Naive thymus-derived CD4-positive, alpha-beta T cell (primary cell): Measurements from ENCODE around the gene PASD1. TPM values are rescaled to one million over a fixed set of nuclear protein-coding genes. Genes with fewer than 3 reads are reported as not detected.
"Not testable (repeated sequence)": the region's sequence is repeated elsewhere in the genome, so short reads cannot be mapped to it uniquely, and the experiment has no call there.

Experiments used
- ATAC-seq: fragments of 150-1000 bp; cut with Tn5 transposase; 2 replicates; pipeline ENCODE4 v1.10.0; 2021; ENCODE audit warnings: mild to moderate bottlenecking, moderate library complexity
- CTCF ChIA-PET: fragments of 350-600 bp; sonication (Branson Sonifier 250); formaldehyde crosslinking; loops from one replicate; lab custom pipeline; 2021; ENCODE audit warnings: antibody characterized with exemption; lab: Charles Lee
- POLR2A ChIA-PET: fragments of 350-600 bp; sonication (Branson Sonifier 250); formaldehyde crosslinking; loops from one replicate; lab custom pipeline; 2021; ENCODE audit warnings: antibody characterized with exemption, inconsistent platforms; lab: Charles Lee
- DNase-seq, 9 donors: peaks; one replicate each; pipeline versions ENCODE4 v3.0.0 to v3.0.0-alpha.2; 2020 to 2022; ENCODE audit warnings: mixed read lengths in 1 of 9
- H3K27ac ChIP-seq: one replicate; pipeline ENCODE4 v1.7.0; 2013; ENCODE audit warnings: mild to moderate bottlenecking, low read depth, low read length, moderate library complexity
- H3K27me3 ChIP-seq, 2 donors: one replicate each; pipeline ENCODE4 v1.7.0; 2013; ENCODE audit warnings: low read length in 2 of 2, mild to moderate bottlenecking in 2 of 2, moderate library complexity in 2 of 2; ENCODE audit not compliant: control insufficient read depth in 2 of 2, insufficient read depth in 2 of 2
- H3K36me3 ChIP-seq, 3 experiments: 1 replicate in 2 of 3; 2 replicates in 1 of 3; pipeline ENCODE4 v1.7.0; 2013; ENCODE audit warnings: low read length in 3 of 3, mild to moderate bottlenecking in 3 of 3, moderate library complexity in 1 of 3; ENCODE audit not compliant: insufficient read depth in 3 of 3, control insufficient read depth in 2 of 3
- H3K4me1 ChIP-seq, 2 donors: one replicate each; pipeline ENCODE4 v1.7.0; 2013; ENCODE audit warnings: low read length in 2 of 2, mild to moderate bottlenecking in 2 of 2, moderate library complexity in 1 of 2; ENCODE audit not compliant: control insufficient read depth in 2 of 2, insufficient read depth in 2 of 2
- H3K4me3 ChIP-seq: 2 replicates; pipeline ENCODE4 v1.7.0; 2013; ENCODE audit warnings: mild to moderate bottlenecking, low read length
- H3K9me3 ChIP-seq, 3 experiments: 1 replicate in 2 of 3; 2 replicates in 1 of 3; pipeline ENCODE4 v1.7.0; 2013; ENCODE audit warnings: low read length in 3 of 3; ENCODE audit not compliant: control insufficient read depth in 2 of 3
- H3K27ac Mint-ChIP-seq, 9 donors: one replicate each; pipeline ENCODE4 v1.8.0; 2020 to 2022; ENCODE audit warnings: mixed read lengths in 9 of 9, mild to moderate bottlenecking in 8 of 9, moderate library complexity in 5 of 9, inconsistent platforms in 2 of 9
- H3K27me3 Mint-ChIP-seq, 5 donors: one replicate each; pipeline ENCODE4 v1.8.0; 2021 to 2022; ENCODE audit warnings: mixed read lengths in 5 of 5, mild to moderate bottlenecking in 1 of 5
- H3K36me3 Mint-ChIP-seq, 5 donors: one replicate each; pipeline ENCODE4 v1.8.0; 2020 to 2022; ENCODE audit warnings: mixed read lengths in 5 of 5, mild to moderate bottlenecking in 3 of 5, inconsistent platforms in 1 of 5
- H3K4me1 Mint-ChIP-seq, 7 donors: one replicate each; pipeline ENCODE4 v1.8.0; 2020 to 2022; ENCODE audit warnings: mixed read lengths in 7 of 7, mild to moderate bottlenecking in 3 of 7, inconsistent platforms in 1 of 7
- H3K4me3 Mint-ChIP-seq, 10 donors: one replicate each; pipeline ENCODE4 v1.8.0; 2020 to 2022; ENCODE audit warnings: mild to moderate bottlenecking in 10 of 10, mixed read lengths in 10 of 10, moderate library complexity in 6 of 10, inconsistent platforms in 2 of 10
- H3K9me3 Mint-ChIP-seq, 11 donors: one replicate each; pipeline ENCODE4 v1.8.0; 2020 to 2022; ENCODE audit warnings: mixed read lengths in 11 of 11, mild to moderate bottlenecking in 4 of 11, inconsistent platforms in 1 of 11, moderate library complexity in 1 of 11
- intact Hi-C, 2 donors: fragments of 100-400 bp; cut with micrococcal nuclease; formaldehyde crosslinking; loops; one replicate each; pipeline ENCODE4 v1.15.1; 2023
- polyA plus RNA-seq, 2 donors: library from polyadenylated mRNA; unstranded; fragments of 300-500 nt; fragmentation: Illumina TruSeq; gene quantifications; one replicate each; pipeline ENCODE4 v1.2.3, GENCODE V29; 2021
- total RNA-seq, 6 experiments: library from RNA in 5 of 6; stranded (reverse) in 5 of 6; gene quantifications; 1 replicate in 5 of 6; 2 replicates in 1 of 6; pipeline ENCODE4 v1.2.3 and lab custom pipeline; 2021 to 2026

Gene PASD1
- total and polyA plus RNA-seq, 7 experiments from 2014 or later: not detected

- H3K9me3 Mint-ChIP-seq, H3K27me3 Mint-ChIP-seq, H3K9me3 ChIP-seq, H3K27ac Mint-ChIP-seq, H3K4me1 Mint-ChIP-seq, H3K36me3 ChIP-seq, intact Hi-C loops, POLR2A ChIA-PET, H3K27ac ChIP-seq, H3K36me3 Mint-ChIP-seq, H3K4me3 Mint-ChIP-seq, H3K27me3 ChIP-seq, H3K4me3 ChIP-seq, H3K4me1 ChIP-seq, DNase-seq, ATAC-seq, CTCF ChIA-PET: not testable (repeated sequence)
These were observed 472 bp upstream of the PASD1 start for GRCh38 chrX:151563003-151563402.

- intact Hi-C loops: no loop called here
- ChIA-PET CTCF (no interaction called here), POLR2A (no interaction called here)
- H3K9me3 Mint-ChIP-seq: no peaks in the 10 kb centered on the region
- Histone ChIP-seq H3K4me3 (no peak overlapping the region), H3K4me1 (no peaks in the 10 kb centered on the region), H3K27me3 (no peaks in the 10 kb centered on the region), H3K27ac (no peak overlapping the region), H3K36me3 (no peaks in the 10 kb centered on the region), H3K9me3 (no peaks in the 10 kb centered on the region)
- H3K27me3 Mint-ChIP-seq: peaks cover 0 to under 1% (median 0%) of the 10 kb centered on the region in 5 donors
- H3K36me3 Mint-ChIP-seq: no peaks in the 10 kb centered on the region
- H3K27ac Mint-ChIP-seq: no peak overlapping the region
- H3K4me3 Mint-ChIP-seq: no peak overlapping the region
- no peaks in the 10 kb centered on the region for H3K4me1 Mint-ChIP-seq
- no peak for ATAC-seq
- DNase-seq: no peak
These were observed 560 bp downstream of the PASD1 start for GRCh38 chrX:151564035-151564434.

- intact Hi-C loops, ATAC-seq, H3K4me3 ChIP-seq, H3K27me3 Mint-ChIP-seq, H3K27ac ChIP-seq, H3K27ac Mint-ChIP-seq, POLR2A ChIA-PET, H3K27me3 ChIP-seq, DNase-seq, H3K36me3 ChIP-seq, H3K4me3 Mint-ChIP-seq, H3K4me1 ChIP-seq, H3K9me3 Mint-ChIP-seq, H3K4me1 Mint-ChIP-seq, CTCF ChIA-PET, H3K36me3 Mint-ChIP-seq, H3K9me3 ChIP-seq: not testable (repeated sequence)
These were observed 3.4 kb downstream of the PASD1 start for GRCh38 chrX:151566872-151567271.

GRCh38 chrX:151570561-151570960 lies 7.1 kb downstream of the PASD1 start:
- no peaks in the 10 kb centered on the region for H3K9me3 ChIP-seq
- no peaks in the 10 kb centered on the region for H3K4me1 ChIP-seq
- ChIA-PET POLR2A (no interaction called here), CTCF (no interaction called here)
- H3K36me3 Mint-ChIP-seq: no peaks in the 10 kb centered on the region
- no peaks in the 10 kb centered on the region for H3K36me3 ChIP-seq
- peaks cover 0 to 9% (median 7%) of the 10 kb centered on the region in 5 donors for H3K27me3 Mint-ChIP-seq
- DNase-seq: no peak
- H3K4me3 ChIP-seq: no peak overlapping the region
- no peak overlapping the region for H3K4me3 Mint-ChIP-seq
- no peaks in the 10 kb centered on the region for H3K4me1 Mint-ChIP-seq
- intact Hi-C loops: no loop called here
- no peaks in the 10 kb centered on the region for H3K9me3 Mint-ChIP-seq
- no peaks in the 10 kb centered on the region for H3K27me3 ChIP-seq
- ATAC-seq: no peak
- no peak overlapping the region for H3K27ac ChIP-seq
- no peak overlapping the region for H3K27ac Mint-ChIP-seq

- H3K4me3 ChIP-seq, H3K27ac Mint-ChIP-seq, H3K9me3 ChIP-seq, H3K4me1 ChIP-seq, H3K9me3 Mint-ChIP-seq, H3K36me3 ChIP-seq, intact Hi-C loops, H3K27me3 ChIP-seq, H3K4me3 Mint-ChIP-seq, ATAC-seq, CTCF ChIA-PET, DNase-seq, H3K27ac ChIP-seq, H3K36me3 Mint-ChIP-seq, H3K27me3 Mint-ChIP-seq, POLR2A ChIA-PET, H3K4me1 Mint-ChIP-seq: not testable (repeated sequence)
These were observed 29.9 kb downstream of the PASD1 start for GRCh38 chrX:151593384-151593783.

GRCh38 chrX:151596282-151596681 lies 32.8 kb downstream of the PASD1 start:
- no peak overlapping the region for H3K27ac Mint-ChIP-seq
- no peak overlapping the region for H3K4me3 Mint-ChIP-seq
- intact Hi-C loops: no loop called here
- no peaks in the 10 kb centered on the region for H3K4me1 Mint-ChIP-seq
- no peaks in the 10 kb centered on the region for H3K4me1 ChIP-seq
- no peak overlapping the region for H3K27ac ChIP-seq
- no peaks in the 10 kb centered on the region for H3K9me3 ChIP-seq
- peaks cover 0 to 5% (median 0%) of the 10 kb centered on the region in 11 donors for H3K9me3 Mint-ChIP-seq
- H3K36me3 Mint-ChIP-seq: peaks cover 0 to 4% (median 0%) of the 10 kb centered on the region in 5 donors
- no peak overlapping the region for H3K4me3 ChIP-seq
- ChIA-PET POLR2A (no interaction called here), CTCF (no interaction called here)
- H3K27me3 Mint-ChIP-seq: peaks cover 0 to 5% (median 4%) of the 10 kb centered on the region in 5 donors
- no peaks in the 10 kb centered on the region for H3K36me3 ChIP-seq
- DNase-seq (no peak), ATAC-seq (no peak)
- no peaks in the 10 kb centered on the region for H3K27me3 ChIP-seq

- Histone ChIP-seq H3K9me3 (no peaks in the 10 kb centered on the region), H3K36me3 (no peaks in the 10 kb centered on the region), H3K4me3 (no peak overlapping the region), H3K27ac (no peak overlapping the region), H3K27me3 (no peaks in the 10 kb centered on the region), H3K4me1 (no peaks in the 10 kb centered on the region)
- Mint-ChIP-seq H3K27me3 (peaks cover 0 to 11% (median 10%) of the 10 kb centered on the region in 5 donors), H3K27ac (no peak overlapping the region), H3K4me3 (no peak overlapping the region), H3K9me3 (peaks cover 0 to 5% (median 0%) of the 10 kb centered on the region in 11 donors), H3K36me3 (no peaks in the 10 kb centered on the region), H3K4me1 (no peaks in the 10 kb centered on the region)
- intact Hi-C loops: no loop called here
- CTCF ChIA-PET: no interaction called here
- ATAC-seq (no peak), DNase-seq (no peak)
- POLR2A ChIA-PET: no interaction called here
These were observed 41.5 kb downstream of the PASD1 start for GRCh38 chrX:151604931-151605330.
